PC-3 (cell line): ENCODE data around the gene MGA. TPM values are rescaled to one million over a fixed set of nuclear protein-coding genes. Genes with fewer than 3 reads are reported as not detected.

Experiments used
- ATAC-seq: fragments of 200-7000 bp; cut with Tn5 transposase; 2 replicates; pipeline ENCODE4 v1.9.1; 2020; ENCODE audit warnings: mild to moderate bottlenecking, moderate library complexity
- BruUV-seq: library from RNA; stranded (reverse); fragments of 400-500 nt; replicated peaks from 2 replicates; lab custom pipeline; 2021; lab: Mats Ljungman, UMichigan
- CTCF ChIA-PET: fragments of 300-600 bp; sonication (Branson Sonifier 250); formaldehyde crosslinking; loops from one replicate; lab custom pipeline; 2022; ENCODE audit warnings: antibody characterized with exemption; lab: Charles Lee
- POLR2A ChIA-PET: fragments of 300-600 bp; sonication (Branson Sonifier 250); formaldehyde crosslinking; loops from one replicate; lab custom pipeline; 2022; ENCODE audit warnings: antibody characterized with exemption; ENCODE audit not compliant: unreplicated experiment; lab: Charles Lee
- DNase-seq: peaks from one replicate; pipeline ENCODE4 v3.0.0-alpha.2; 2015
- H2AFZ ChIP-seq: fragments of 300-600 bp; sonication (generic); 2 replicates; pipeline ENCODE4 v1.6.0; 2016; ENCODE audit warnings: antibody characterized with exemption, low read length
- H3F3A ChIP-seq: fragments of 300-600 bp; sonication (generic); one replicate; pipeline ENCODE4 v1.6.0; 2017; ENCODE audit warnings: antibody characterized with exemption, low read length, control low read depth, mild to moderate bottlenecking; ENCODE audit not compliant: unreplicated experiment
- H3K27ac ChIP-seq: fragments of 300-600 bp; sonication (generic); 2 replicates; pipeline ENCODE4 v1.5.1; 2016; ENCODE audit warnings: mild to moderate bottlenecking, low read length
- H3K27me3 ChIP-seq: fragments of 300-600 bp; sonication (generic); 2 replicates; pipeline ENCODE4 v1.6.1; 2016; ENCODE audit warnings: low read length, mixed read lengths
- H3K36me3 ChIP-seq: fragments of 300-600 bp; sonication (generic); 2 replicates; pipeline ENCODE4 v1.6.1; 2016; ENCODE audit warnings: low read depth, mixed run types, low read length, mixed read lengths
- H3K4me1 ChIP-seq: fragments of 300-600 bp; sonication (generic); 2 replicates; pipeline ENCODE4 v1.5.1; 2016; ENCODE audit warnings: low read length; ENCODE audit not compliant: insufficient read depth
- H3K4me2 ChIP-seq: fragments of 300-600 bp; sonication (generic); 2 replicates; pipeline ENCODE4 v1.6.0; 2016; ENCODE audit warnings: low read length
- H3K4me3 ChIP-seq: fragments of 300-600 bp; sonication (generic); 2 replicates; pipeline ENCODE4 v1.5.1; 2016; ENCODE audit warnings: mild to moderate bottlenecking, low read length, mixed read lengths
- H3K79me2 ChIP-seq: fragments of 300-600 bp; sonication (generic); 2 replicates; pipeline ENCODE4 v1.6.1; 2017; ENCODE audit warnings: low read length, mixed read lengths
- H3K9ac ChIP-seq: fragments of 300-600 bp; sonication (generic); 2 replicates; pipeline ENCODE4 v1.6.0; 2016; ENCODE audit warnings: mild to moderate bottlenecking, low read length
- H3K9me2 ChIP-seq: fragments of 300-600 bp; sonication (generic); replicated peaks from 2 replicates; pipeline ENCODE4 v1.6.1; 2016; ENCODE audit warnings: mixed run types, low read length, mixed read lengths
- H3K9me3 ChIP-seq: fragments of 300-600 bp; sonication (generic); 2 replicates; pipeline ENCODE4 v1.6.1; 2016; ENCODE audit warnings: low read length, mixed read lengths
- H4K20me1 ChIP-seq: fragments of 300-600 bp; sonication (generic); 2 replicates; pipeline ENCODE4 v1.6.1; 2016; ENCODE audit warnings: low read length, mixed read lengths
- EZH2 ChIP-seq: fragments of 300-600 bp; sonication (generic); IDR thresholded peaks from one replicate; pipeline ENCODE4 v1.6.1; 2017; ENCODE audit warnings: antibody characterized with exemption, mild to moderate bottlenecking, low read length; ENCODE audit not compliant: unreplicated experiment
- EZH2phosphoT487 ChIP-seq: fragments of 300-600 bp; sonication (generic); IDR thresholded peaks from 2 replicates; pipeline ENCODE4 v1.6.1; 2018; ENCODE audit warnings: mild to moderate bottlenecking, antibody characterized with exemption, low read length, borderline replicate concordance
- intact Hi-C: fragments of 100-400 bp; cut with micrococcal nuclease; formaldehyde crosslinking; loops from 2 replicates; pipeline ENCODE4 v1.9.0; 2023
- total RNA-seq: library from RNA; depleted of rRNA; stranded (reverse); fragments of >200 nt; gene quantifications from 2 replicates; pipeline ENCODE4 v1.2.3, GENCODE V29; 2014
- TF ChIP-seq, protein P1 (sequence below): fragments of 300-600 bp; sonication (generic); conservative IDR thresholded peaks from 2 replicates; pipeline ENCODE4 v1.5.1; 2017; ENCODE audit warnings: antibody characterized with exemption, low read depth, mild to moderate bottlenecking, low read length

Gene MGA
- total RNA-seq, 1 experiment from 2014 or later = 21.2 TPM

GRCh38 chr15:41669701-41670100 is 9.5 kb downstream of the MGA start:
- CTCF ChIA-PET = no interaction called here
- no peak overlapping the region for H3K9ac ChIP-seq
- no TSS peak for BruUV-seq
- no peak for ATAC-seq
- no peaks in the 10 kb centered on the region for H3K27me3 ChIP-seq
- H3K9me2 ChIP-seq = no peaks in the 10 kb centered on the region
- POLR2A ChIA-PET = no interaction called here
- TF ChIP-seq EZH2phosphoT487 (no peak), EZH2 (no peak)
- TF ChIP-seq, protein P1, sequence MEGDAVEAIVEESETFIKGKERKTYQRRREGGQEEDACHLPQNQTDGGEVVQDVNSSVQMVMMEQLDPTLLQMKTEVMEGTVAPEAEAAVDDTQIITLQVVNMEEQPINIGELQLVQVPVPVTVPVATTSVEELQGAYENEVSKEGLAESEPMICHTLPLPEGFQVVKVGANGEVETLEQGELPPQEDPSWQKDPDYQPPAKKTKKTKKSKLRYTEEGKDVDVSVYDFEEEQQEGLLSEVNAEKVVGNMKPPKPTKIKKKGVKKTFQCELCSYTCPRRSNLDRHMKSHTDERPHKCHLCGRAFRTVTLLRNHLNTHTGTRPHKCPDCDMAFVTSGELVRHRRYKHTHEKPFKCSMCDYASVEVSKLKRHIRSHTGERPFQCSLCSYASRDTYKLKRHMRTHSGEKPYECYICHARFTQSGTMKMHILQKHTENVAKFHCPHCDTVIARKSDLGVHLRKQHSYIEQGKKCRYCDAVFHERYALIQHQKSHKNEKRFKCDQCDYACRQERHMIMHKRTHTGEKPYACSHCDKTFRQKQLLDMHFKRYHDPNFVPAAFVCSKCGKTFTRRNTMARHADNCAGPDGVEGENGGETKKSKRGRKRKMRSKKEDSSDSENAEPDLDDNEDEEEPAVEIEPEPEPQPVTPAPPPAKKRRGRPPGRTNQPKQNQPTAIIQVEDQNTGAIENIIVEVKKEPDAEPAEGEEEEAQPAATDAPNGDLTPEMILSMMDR = no peak
- H3K4me3 ChIP-seq = no peak overlapping the region
- H4K20me1 ChIP-seq = peaks cover 24% of the 10 kb centered on the region
- no peak for DNase-seq
- H3K4me2 ChIP-seq = no peak overlapping the region
- peaks cover 98% of the 10 kb centered on the region for H3K79me2 ChIP-seq
- no peak overlapping the region for H2AFZ ChIP-seq
- intact Hi-C loops = no loop called here
- H3K36me3 ChIP-seq = peaks cover 12% of the 10 kb centered on the region
- H3K9me3 ChIP-seq = no peaks in the 10 kb centered on the region
- H3K4me1 ChIP-seq = peaks cover 15% of the 10 kb centered on the region
- no peak overlapping the region for H3K27ac ChIP-seq
- H3F3A ChIP-seq = no peaks in the 10 kb centered on the region

DNA sequence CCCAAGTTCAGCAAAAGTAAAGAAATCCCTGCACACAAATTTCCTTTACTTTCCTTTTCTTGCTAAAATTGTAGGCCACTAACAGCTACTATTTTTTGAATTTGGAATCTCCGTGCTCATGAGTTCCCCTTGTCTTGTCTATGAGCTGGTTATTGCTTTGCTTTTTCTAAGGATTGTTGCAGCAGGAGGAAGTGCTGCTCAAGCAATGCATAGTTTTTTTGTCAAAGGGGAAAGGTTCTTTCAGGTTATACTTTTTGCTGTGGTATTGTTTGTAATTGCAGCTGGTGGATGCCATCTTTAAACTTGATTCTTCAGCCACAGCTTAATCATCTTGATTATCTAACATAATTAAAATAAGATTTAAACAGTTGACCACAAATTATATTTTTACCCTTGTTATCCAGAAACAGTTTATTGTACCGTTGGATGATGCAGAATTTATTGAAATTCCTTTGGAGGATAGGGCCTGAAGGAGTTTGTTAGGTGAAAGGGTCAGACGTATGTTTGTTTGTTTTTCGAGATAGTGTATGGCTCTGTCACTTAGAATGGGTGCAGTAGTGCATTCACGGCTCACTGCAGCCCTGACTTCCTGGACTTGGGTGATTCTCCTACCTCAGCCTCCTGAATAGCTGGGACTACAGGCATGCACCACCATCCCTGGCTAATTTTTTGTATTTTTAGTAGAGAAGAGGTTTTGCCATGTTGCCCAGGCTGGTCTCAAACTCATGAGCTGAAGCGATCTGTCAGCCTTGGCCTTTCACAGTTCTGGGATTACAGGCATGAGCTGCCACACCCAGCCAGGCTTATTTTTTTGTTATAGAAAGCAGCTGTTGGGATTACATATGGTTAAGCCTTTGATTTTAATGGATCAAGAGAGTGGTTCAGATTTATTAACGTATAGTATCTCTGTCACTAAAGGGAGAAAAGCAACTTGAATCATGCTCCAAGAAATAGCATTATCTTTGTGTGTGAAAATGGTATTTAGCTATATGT is 11.7 kb downstream of the MGA start:
- intact Hi-C loops = no loop called here

More for the DNA sequence above, 11.7 kb downstream of the MGA start:
- Histone ChIP-seq H3K27ac (no peak overlapping the region), H3K4me3 (no peak overlapping the region), H3F3A (no peaks in the 10 kb centered on the region), H3K4me1 (peaks cover 3% of the 10 kb centered on the region), H3K4me2 (no peak overlapping the region), H4K20me1 (peaks cover 12% of the 10 kb centered on the region; the same call in 1 of the 2 replicates), H3K36me3 (peaks cover 12% of the 10 kb centered on the region), H3K27me3 (no peaks in the 10 kb centered on the region), H3K9me2 (no peaks in the 10 kb centered on the region), H3K9me3 (no peaks in the 10 kb centered on the region), H3K79me2 (peaks cover 98% of the 10 kb centered on the region), H3K9ac (no peak overlapping the region), H2AFZ (no peak overlapping the region)
- CTCF ChIA-PET = no interaction called here
- no TSS peak for BruUV-seq
- DNase-seq (no peak), ATAC-seq (no peak)
- TF ChIP-seq EZH2phosphoT487 (no peak), EZH2 (no peak)
- TF ChIP-seq, protein P1 = no peak
- POLR2A ChIA-PET = no interaction called here
